HPDE6-E6E7 (cell line): Measurements from ENCODE around the gene CFAP97.
A peak's percentile ranks its signal among the peaks of the same experiment; 100 is the strongest.
"Not testable (repeated sequence)": the region's sequence is repeated elsewhere in the genome, so short reads cannot be mapped to it uniquely, and the experiment has no call there.

ENCODE experiments used
- DNase-seq: peaks from one replicate; pipeline ENCODE4 v3.0.0; 2011; ENCODE audit warnings: missing footprints; ENCODE audit errors: extremely low spot score

Gene CFAP97

GRCh38 chr4:185203486-185204237 lies at the start of gene CFAP97:
Gene CFAP97 (minus strand): TSS chr4:185204000. CDS start chr4:185191196, 12,804 bp downstream.
- peak; percentile 72 for DNase-seq

GRCh38 chr4:185249105-185249504 lies 45.3 kb upstream of the CFAP97 start:
- DNase-seq: no peak

GRCh38 chr4:185248393-185249039 lies 44.7 kb upstream of the CFAP97 start:
- DNase-seq: no peak

GRCh38 chr4:185247151-185247550 lies 43.4 kb upstream of the CFAP97 start:
- DNase-seq: no peak

- DNase-seq: no peak
Observed at GRCh38 chr4:185246453-185246852, 42.7 kb upstream of the CFAP97 start.

- DNase-seq: no peak
Observed at GRCh38 chr4:185244763-185245162, 41.0 kb upstream of the CFAP97 start.

GRCh38 chr4:185243879-185244278 lies 40.1 kb upstream of the CFAP97 start:
- no peak for DNase-seq

- DNase-seq: no peak
Observed at GRCh38 chr4:185242749-185243533, 39.1 kb upstream of the CFAP97 start.

GRCh38 chr4:185240486-185240885 lies 36.7 kb upstream of the CFAP97 start:
- DNase-seq: not testable (repeated sequence)

GRCh38 chr4:185238750-185239149 lies 35.0 kb upstream of the CFAP97 start:
- DNase-seq: no peak

- DNase-seq: no peak
Observed at GRCh38 chr4:185238215-185238681, 34.4 kb upstream of the CFAP97 start.

GRCh38 chr4:185237175-185237574 lies 33.4 kb upstream of the CFAP97 start:
- no peak for DNase-seq

- no peak for DNase-seq
Observed at GRCh38 chr4:185235843-185236503, 32.2 kb upstream of the CFAP97 start.

- DNase-seq: no peak
Observed at GRCh38 chr4:185235119-185235842, 31.5 kb upstream of the CFAP97 start.

- DNase-seq: no peak
Observed at GRCh38 chr4:185232370-185232769, 28.6 kb upstream of the CFAP97 start.

- DNase-seq: no peak
Observed at GRCh38 chr4:185229021-185229818, 25.4 kb upstream of the CFAP97 start.

GRCh38 chr4:185227713-185228278 lies 24.0 kb upstream of the CFAP97 start:
- no peak for DNase-seq

GRCh38 chr4:185227131-185227551 lies 23.3 kb upstream of the CFAP97 start:
- DNase-seq: no peak

GRCh38 chr4:185225940-185226339 lies 22.1 kb upstream of the CFAP97 start:
- DNase-seq: no peak

- no peak for DNase-seq
Observed at GRCh38 chr4:185224597-185224996, 20.8 kb upstream of the CFAP97 start.
